A549 (cell line): ENCODE results near the gene ABCC3. TPM values are rescaled to one million over a fixed set of nuclear protein-coding genes. Genes with fewer than 3 reads are reported as not detected.

ENCODE experiments used
- ATAC-seq, 2 experiments: fragments of 200-7000 bp in 1 of 2; fragments of >200 bp in 1 of 2; cut with Nextera tagmentation in 1 of 2; cut with Tn5 transposase in 1 of 2; 3 replicates each; pipeline versions ENCODE4 v1.8.0 to v1.9.1; 2018 to 2020; ENCODE audit warnings: mild to moderate bottlenecking in 1 of 2, moderate library complexity in 1 of 2
- CTCF ChIA-PET: fragments of 300-600 bp; sonication (Branson Sonifier 250); formaldehyde crosslinking; extraction: SDS; loops from one replicate; lab custom pipeline; 2021; ENCODE audit warnings: antibody characterized with exemption, inconsistent platforms; lab: Yijun Ruan, JAX
- POLR2A ChIA-PET: fragments of 350-600 bp; formaldehyde crosslinking; extraction: SDS; loops from one replicate; lab custom pipeline; 2021; ENCODE audit warnings: antibody characterized with exemption, inconsistent platforms; lab: Yijun Ruan, JAX
- DNase-seq, 2 experiments: peaks; one replicate each; pipeline versions ENCODE4 v3.0.0 to v3.0.0-alpha.2; 2011 to 2016; ENCODE audit warnings: low read depth in 1 of 2, low spot score in 1 of 2
- FAIRE-seq: peaks from 2 replicates; lab custom pipeline; 2011; peaks lifted over from hg19 to GRCh38; lab: Jason Lieb, UNC
- H3K27ac ChIP-seq, 2 experiments: fragments of >200 bp; sonication (Bioruptor Twin); formaldehyde crosslinking; 3 replicates each; pipeline ENCODE4 v1.5.1; 2016 to 2017
- H3K4me1 ChIP-seq: fragments of >200 bp; sonication (Bioruptor Twin); formaldehyde crosslinking; 3 replicates; pipeline ENCODE4 v1.6.1; 2016
- H3K4me2 ChIP-seq: fragments of >200 bp; sonication (Bioruptor Twin); formaldehyde crosslinking; 3 replicates; pipeline ENCODE4 v1.6.1; 2016
- H3K4me3 ChIP-seq: fragments of >200 bp; sonication (Bioruptor Twin); formaldehyde crosslinking; 3 replicates; pipeline ENCODE4 v1.5.1; 2016
- H3K9me3 ChIP-seq: fragments of >200 bp; sonication (Bioruptor Twin); formaldehyde crosslinking; 3 replicates; pipeline ENCODE4 v1.6.1; 2016
- ATOH8 ChIP-seq: fragments of 250-450 bp; sonication (Bioruptor Pico); IDR thresholded peaks from 2 replicates; pipeline ENCODE4 v1.5.0; 2020; ENCODE audit warnings: low read depth, mild to moderate bottlenecking, moderate library complexity
- CBX2 ChIP-seq: fragments of 200-600 bp; sonication (generic); IDR thresholded peaks from 2 replicates; pipeline ENCODE4 v1.6.1; 2016; ENCODE audit warnings: low read depth, mild to moderate bottlenecking, borderline replicate concordance
- CEBPB ChIP-seq, 2 experiments: fragments of >200 bp in 1 of 2; sonication (Bioruptor Twin) in 1 of 2; formaldehyde crosslinking in 1 of 2; IDR thresholded peaks; 2 replicates each; pipeline ENCODE4 v1.6.1; 2012 to 2016
- E2F6 ChIP-seq: IDR thresholded peaks from 2 replicates; pipeline ENCODE4 v1.6.1; 2012; ENCODE audit warnings: low read depth, borderline replicate concordance
- EHF ChIP-seq: fragments of 250-450 bp; sonication (Bioruptor Pico); IDR thresholded peaks from 2 replicates; pipeline ENCODE4 v1.5.0; 2020; ENCODE audit warnings: mild to moderate bottlenecking
- EP300 ChIP-seq, 2 experiments: fragments of >200 bp; sonication (Bioruptor Twin); formaldehyde crosslinking; IDR thresholded peaks; 2 replicates in 1 of 2; 3 replicates in 1 of 2; pipeline ENCODE4 v1.6.1; 2016 to 2017
- FOSB ChIP-seq: fragments of 250-450 bp; sonication (Bioruptor Pico); IDR thresholded peaks from 2 replicates; pipeline ENCODE4 v1.5.0; 2020; ENCODE audit warnings: mild to moderate bottlenecking, moderate library complexity
- FOXS1 ChIP-seq: fragments of 250-450 bp; sonication (Bioruptor Pico); IDR thresholded peaks from 2 replicates; pipeline ENCODE4 v1.5.0; 2020; ENCODE audit warnings: mild to moderate bottlenecking, moderate library complexity
- GATA3 ChIP-seq: IDR thresholded peaks from 2 replicates; pipeline ENCODE4 v1.6.1; 2012; ENCODE audit warnings: borderline replicate concordance
- HEYL ChIP-seq: fragments of 250-450 bp; sonication (Bioruptor Pico); IDR thresholded peaks from 2 replicates; pipeline ENCODE4 v1.8.0; 2021; ENCODE audit warnings: mild to moderate bottlenecking, moderate library complexity
- HMGXB4 ChIP-seq: fragments of 250-450 bp; sonication (Bioruptor Pico); IDR thresholded peaks from 2 replicates; pipeline ENCODE4 v1.5.0; 2021; ENCODE audit warnings: mild to moderate bottlenecking, moderate library complexity, borderline replicate concordance
- HOXA7 ChIP-seq: fragments of 250-450 bp; sonication (Bioruptor Pico); IDR thresholded peaks from 2 replicates; pipeline ENCODE4 v1.5.0; 2020; ENCODE audit warnings: mild to moderate bottlenecking, moderate library complexity
- JUN ChIP-seq, 2 experiments: fragments of >200 bp; sonication (Bioruptor Twin); formaldehyde crosslinking; IDR thresholded peaks; 2 replicates in 1 of 2; 3 replicates in 1 of 2; pipeline ENCODE4 v1.6.1; 2016 to 2017
- JUNB ChIP-seq: fragments of >200 bp; sonication (Bioruptor Twin); formaldehyde crosslinking; IDR thresholded peaks from 2 replicates; pipeline ENCODE4 v1.6.1; 2016
- KDM1A ChIP-seq: fragments of 200-600 bp; sonication (generic); IDR thresholded peaks from 2 replicates; pipeline ENCODE4 v1.6.1; 2016; ENCODE audit warnings: low read depth, mild to moderate bottlenecking
- MAFK ChIP-seq: fragments of 450-650 bp; IDR thresholded peaks from 2 replicates; pipeline ENCODE4 v1.6.1; 2014; ENCODE audit not compliant: partially characterized antibody
- MAX ChIP-seq: IDR thresholded peaks from 2 replicates; pipeline ENCODE4 v1.6.1; 2012
- MAZ ChIP-seq: fragments of 150-350 bp; IDR thresholded peaks from 2 replicates; pipeline ENCODE4 v1.6.1; 2014; ENCODE audit warnings: antibody characterized with exemption, low read depth, low read length, borderline replicate concordance
- MYC ChIP-seq: IDR thresholded peaks from 2 replicates; pipeline ENCODE4 v1.6.1; 2012; ENCODE audit warnings: mild to moderate bottlenecking, inconsistent platforms, low read length, improper control_type of control experiment, borderline replicate concordance
- NFE2L2 ChIP-seq: fragments of 150-350 bp; conservative IDR thresholded peaks from 2 replicates; pipeline ENCODE4 v1.6.1; 2014; ENCODE audit warnings: low read length
- NR3C1 ChIP-seq: fragments of >200 bp; sonication (Bioruptor Twin); formaldehyde crosslinking; IDR thresholded peaks from 3 replicates; pipeline ENCODE4 v1.6.1; 2017
- PBX3 ChIP-seq: IDR thresholded peaks from 2 replicates; pipeline ENCODE4 v1.6.1; 2012
- POLR2A ChIP-seq: IDR thresholded peaks from 2 replicates; pipeline ENCODE4 v1.6.1; 2012; ENCODE audit warnings: mild to moderate bottlenecking, low read length
- POLR2AphosphoS2 ChIP-seq: conservative IDR thresholded peaks from 2 replicates; pipeline ENCODE4 v1.6.1; 2012; ENCODE audit warnings: low read length, improper control_type of control experiment, inconsistent platforms
- RAD21 ChIP-seq, 2 experiments: fragments of >200 bp in 1 of 2; sonication (Bioruptor Twin) in 1 of 2; formaldehyde crosslinking in 1 of 2; IDR thresholded peaks in 1 of 2; conservative IDR thresholded peaks in 1 of 2; 2 replicates in 1 of 2; 3 replicates in 1 of 2; pipeline ENCODE4 v1.6.1; 2012 to 2018; ENCODE audit warnings: inconsistent platforms in 1 of 2
- RARB ChIP-seq: fragments of 250-450 bp; sonication (Bioruptor Pico); IDR thresholded peaks from 2 replicates; pipeline ENCODE4 v1.8.0; 2021; ENCODE audit warnings: mild to moderate bottlenecking, moderate library complexity
- RFX5 ChIP-seq: fragments of 450-650 bp; IDR thresholded peaks from 2 replicates; pipeline ENCODE4 v1.7.1; 2014; ENCODE audit warnings: antibody characterized with exemption, mild to moderate bottlenecking, moderate library complexity
- SMC3 ChIP-seq: fragments of >200 bp; sonication (Bioruptor Twin); formaldehyde crosslinking; IDR thresholded peaks from 3 replicates; pipeline ENCODE4 v1.6.1; 2018; ENCODE audit warnings: inconsistent platforms
- TFCP2L1 ChIP-seq: fragments of 250-450 bp; sonication (Bioruptor Pico); IDR thresholded peaks from 2 replicates; pipeline ENCODE4 v1.5.0; 2021; ENCODE audit warnings: mild to moderate bottlenecking
- USF2 ChIP-seq: fragments of 450-650 bp; IDR thresholded peaks from 2 replicates; pipeline ENCODE4 v1.6.1; 2014; ENCODE audit warnings: antibody characterized with exemption
- ZNF302 ChIP-seq: fragments of 250-450 bp; sonication (Bioruptor Pico); IDR thresholded peaks from 2 replicates; pipeline ENCODE4 v1.9.0; 2021; ENCODE audit warnings: inconsistent platforms, mild to moderate bottlenecking, moderate library complexity
- ZSCAN20 ChIP-seq: fragments of 250-450 bp; sonication (Bioruptor Pico); IDR thresholded peaks from 2 replicates; pipeline ENCODE4 v1.8.0; 2022; ENCODE audit warnings: mild to moderate bottlenecking, moderate library complexity
- WGBS: methylation state at CpG from one replicate; pipeline ENCODE4 v1.1.6; 2017; ENCODE audit errors: missing lambda C conversion rate; 5-methylcytosine and 5-hydroxymethylcytosine counted together
- polyA plus RNA-seq, 4 experiments: library from polyadenylated mRNA; depleted of rRNA in 3 of 4; stranded (reverse); fragments of >200 nt; fragmentation: RNase III in 1 of 4; extraction: RNeasy Plus Mini Kit Qiagen cat#74134 plus additional on column Dnase treatment in 1 of 4; gene quantifications; 2 replicates in 3 of 4; 3 replicates in 1 of 4; pipeline ENCODE4 v1.2.3, GENCODE V29; 2011 to 2017

The ABCC3 gene
- polyA plus RNA-seq, 2 of the 4 experiments (the other 2 are of a cell fraction) = 248 to 342 TPM

GRCh38 chr17:50661795-50662391 is 27.2 kb downstream of the ABCC3 start:
- ChIA-PET POLR2A (interaction anchor here (0.6 to 6.3 kb wide), 15 partner anchors 8 to 205 kb away, joined by 3 to 237 read pairs (median 4); partner anchors contain the start of genes ABCC3, LUC7L3 and TOB1), CTCF (interaction anchor here (1.1 to 52.6 kb wide), 7 partner anchors 10 to 180 kb away, joined by 4 to 2097 read pairs (median 26); partner anchors contain the start of gene ABCC3)
- H3K9me3 ChIP-seq = no peaks in the 10 kb centered on the region
- ATAC-seq (peak; percentile 61 to 75), DNase-seq (peak; percentile 100), FAIRE-seq (peak; percentile 99)
- peak overlapping the region; percentile 98 for H3K27ac ChIP-seq
- H3K4me1 ChIP-seq = peaks cover 97% of the 10 kb centered on the region
- 0 out of 3 replicates have a peak overlapping the region, but pooled peaks have one; percentile 8 for H3K4me3 ChIP-seq
- peak overlapping the region; percentile 64 for H3K4me2 ChIP-seq
- WGBS = 1% methylated on average over 9 of the region's 9 CpGs
- TF ChIP-seq NFE2L2 = peak; percentile 100
- peak; percentile 25; the same call in 1 of the 2 replicates for TF ChIP-seq FOXS1 (CRISPR knock-in tag)
- 0 out of 2 replicates have a peak, but pooled peaks have one; percentile 51 for TF ChIP-seq HEYL (CRISPR knock-in tag)
- peak; percentile 91; the same call in 1 of the 2 replicates for TF ChIP-seq MAZ
- peak; percentile 57; the same call in 2 of the 3 replicates for TF ChIP-seq SMC3
- TF ChIP-seq JUNB = peak; percentile 92
- peak; percentile 94 for TF ChIP-seq EHF (CRISPR knock-in tag)
- peak; percentile 94 for TF ChIP-seq MAX
- TF ChIP-seq EP300 (IDR thresholded peaks at IDR 0.05) = peak; percentile 96 to 98
- TF ChIP-seq RARB (CRISPR knock-in tag) = 0 out of 2 replicates have a peak, but pooled peaks have one; percentile 53
- peak; percentile 67; the same call in 1 of the 2 replicates for TF ChIP-seq RFX5
- no peak for TF ChIP-seq KDM1A
- TF ChIP-seq MYC = no peak
- peak; percentile 86 for TF ChIP-seq PBX3
- TF ChIP-seq GATA3 = peak; percentile 97
- TF ChIP-seq RAD21 (conservative IDR thresholded peaks at IDR 0.05 in 1 of 2, IDR thresholded peaks at IDR 0.05 in 1 of 2) = peak; percentile 21 to 65; a peak in 4 of 5 replicates
- peak; percentile 58; the same call in 1 of the 2 replicates for TF ChIP-seq E2F6
- TF ChIP-seq ZNF302 (CRISPR knock-in tag) = peak; percentile 87
- no peak for TF ChIP-seq HMGXB4 (CRISPR knock-in tag)
- peak; percentile 99 for TF ChIP-seq JUN (IDR thresholded peaks at IDR 0.05)
- TF ChIP-seq CEBPB (IDR thresholded peaks at IDR 0.05) = peak; percentile 48 to 93
- TF ChIP-seq ZSCAN20 (CRISPR knock-in tag) = peak; percentile 86
- TF ChIP-seq FOSB (CRISPR knock-in tag) = 0 out of 2 replicates have a peak, but pooled peaks have one; percentile 34
- peak; percentile 57; the same call in 1 of the 2 replicates for TF ChIP-seq TFCP2L1 (CRISPR knock-in tag)
- peak; percentile 78; the same call in 1 of the 2 replicates for TF ChIP-seq HOXA7 (CRISPR knock-in tag)
- no peak for TF ChIP-seq NR3C1
- no peak; the same call in 1 of the 2 replicates for TF ChIP-seq USF2
- peak; percentile 100 for TF ChIP-seq MAFK
- TF ChIP-seq POLR2A = no peak
- TF ChIP-seq ATOH8 (CRISPR knock-in tag) = peak; percentile 84
- no peak; the same call in 1 of the 2 replicates for TF ChIP-seq POLR2AphosphoS2
- TF ChIP-seq CBX2 = no peak
